A549 treated with RU486 at 1 μM for 4 hours (cell line): Measurements from ENCODE around the gene CDK7. TPM values are rescaled to one million over a fixed set of nuclear protein-coding genes. Genes with fewer than 3 reads are reported as not detected.

Experiments used
- total RNA-seq: library from RNA; stranded (reverse); fragments of 200-300 nt; extraction: Qiagen RNA extraction; gene quantifications from 5 replicates; pipeline ENCODE4 v1.2.3, GENCODE V29; 2022; ENCODE audit warnings: low read depth

The CDK7 gene
- 57.4 to 74.0 TPM (median 60.4 TPM) in 5 replicates for total RNA-seq

GRCh38 chr5:69234457-69235268, at the start of gene CDK7:
Gene CDK7, plus strand, starts transcription at chr5:69234886. Its CDS starts 90 bp downstream, at chr5:69234976.

GRCh38 chr5:69189162-69190086, 45.3 kb upstream of the CDK7 start, which contains the start of gene CENPH:
Gene CENPH, plus strand, starts transcription at chr5:69189583. Its CDS starts 52 bp downstream, at chr5:69189635.

Other genes starting within 250 kb of the CDK7 start
- 33.5 to 40.3 TPM (median 39.2 TPM) in 5 replicates for gene SLC30A5, start 140.9 kb upstream of the CDK7 start, total RNA-seq
- 249 to 331 TPM (median 287 TPM) in 5 replicates for gene CCNB1, start 67.7 kb upstream of the CDK7 start, total RNA-seq
- 15.6 to 35.5 TPM (median 31.7 TPM) in 5 replicates for gene CENPH, start 45.3 kb upstream of the CDK7 start, total RNA-seq
- gene CCDC125, start 97.9 kb downstream of the CDK7 start, total RNA-seq, result 2.4 to 3.7 TPM (median 3.3 TPM) in 5 replicates
- gene AK6, start 134.6 kb downstream of the CDK7 start, total RNA-seq, result 27.1 to 63.2 TPM (median 47.9 TPM) in 5 replicates
- gene TAF9, start 134.6 kb downstream of the CDK7 start, total RNA-seq, result 121 to 148 TPM (median 139 TPM) in 5 replicates
- 13.5 to 17.1 TPM (median 15.8 TPM) in 5 replicates for gene RAD17, start 134.9 kb downstream of the CDK7 start, total RNA-seq
- gene MARVELD2, start 180.2 kb downstream of the CDK7 start, total RNA-seq, result 2.5 to 2.9 TPM (median 2.6 TPM) in 5 replicates